Daoy (cell line): ENCODE measurements around the gene CCDC57. TPM values are rescaled to one million over a fixed set of nuclear protein-coding genes. Genes with fewer than 3 reads are reported as not detected.
"Not testable (repeated sequence)": the region's sequence is repeated elsewhere in the genome, so short reads cannot be mapped to it uniquely, and the experiment has no call there.

Experiments
- DNase-seq: peaks from one replicate; pipeline ENCODE4 v3.0.0-alpha.2; 2015; ENCODE audit warnings: low read depth
- total RNA-seq: library from RNA; depleted of rRNA; stranded (reverse); fragments of >200 nt; shearing (Covaris generic); gene quantifications from 2 replicates; pipeline ENCODE4 v1.2.3, GENCODE V29; 2014; rRNA removed

The CCDC57 gene
- total RNA-seq: 7.9 and 36.5 TPM in 2 replicates

- peak; percentile 90 for DNase-seq
These were observed at the start of gene CCDC57 for GRCh38 chr17:82212331-82213250. CCDC57 (minus strand) TSS chr17:82212842; CDS start chr17:82201944, 10,898 bp downstream.

GRCh38 chr17:82262344-82262743 is 49.7 kb upstream of the CCDC57 start:
- DNase-seq: no peak

- not testable (repeated sequence) for DNase-seq
These were observed 47.6 kb upstream of the CCDC57 start for GRCh38 chr17:82259972-82260961.

- no peak for DNase-seq
These were observed 45.9 kb upstream of the CCDC57 start for GRCh38 chr17:82258555-82258954.

- DNase-seq: no peak
These were observed 44.8 kb upstream of the CCDC57 start for GRCh38 chr17:82257473-82257872.

- no peak for DNase-seq
These were observed 43.7 kb upstream of the CCDC57 start for GRCh38 chr17:82256242-82256885.

GRCh38 chr17:82255402-82255972 is 42.8 kb upstream of the CCDC57 start:
- DNase-seq: no peak

- not testable (repeated sequence) for DNase-seq
These were observed 42.1 kb upstream of the CCDC57 start for GRCh38 chr17:82254746-82255145.

- DNase-seq: not testable (repeated sequence)
These were observed 41.5 kb upstream of the CCDC57 start for GRCh38 chr17:82254096-82254495.

- DNase-seq: no peak
These were observed 40.5 kb upstream of the CCDC57 start for GRCh38 chr17:82253179-82253544.

GRCh38 chr17:82252511-82253178 is 40.0 kb upstream of the CCDC57 start:
- DNase-seq: no peak

- DNase-seq: no peak
These were observed 38.3 kb upstream of the CCDC57 start for GRCh38 chr17:82250868-82251500.

- DNase-seq: no peak
These were observed 37.4 kb upstream of the CCDC57 start for GRCh38 chr17:82249896-82250581.

GRCh38 chr17:82248815-82249674 is 36.4 kb upstream of the CCDC57 start:
- no peak for DNase-seq

- DNase-seq: no peak
These were observed 35.4 kb upstream of the CCDC57 start for GRCh38 chr17:82247856-82248671.

GRCh38 chr17:82247182-82247823 is 34.7 kb upstream of the CCDC57 start:
- no peak for DNase-seq
